ENCODE measurements around the gene OLFML1. TPM values are rescaled to one million over a fixed set of nuclear protein-coding genes. Genes with fewer than 3 reads are reported as not detected.
A peak's percentile ranks its signal among the peaks of the same experiment; 100 is the strongest.

OLFML1 gene
- total RNA-seq, 1 experiment from 2014 or later = not detected

DNA sequence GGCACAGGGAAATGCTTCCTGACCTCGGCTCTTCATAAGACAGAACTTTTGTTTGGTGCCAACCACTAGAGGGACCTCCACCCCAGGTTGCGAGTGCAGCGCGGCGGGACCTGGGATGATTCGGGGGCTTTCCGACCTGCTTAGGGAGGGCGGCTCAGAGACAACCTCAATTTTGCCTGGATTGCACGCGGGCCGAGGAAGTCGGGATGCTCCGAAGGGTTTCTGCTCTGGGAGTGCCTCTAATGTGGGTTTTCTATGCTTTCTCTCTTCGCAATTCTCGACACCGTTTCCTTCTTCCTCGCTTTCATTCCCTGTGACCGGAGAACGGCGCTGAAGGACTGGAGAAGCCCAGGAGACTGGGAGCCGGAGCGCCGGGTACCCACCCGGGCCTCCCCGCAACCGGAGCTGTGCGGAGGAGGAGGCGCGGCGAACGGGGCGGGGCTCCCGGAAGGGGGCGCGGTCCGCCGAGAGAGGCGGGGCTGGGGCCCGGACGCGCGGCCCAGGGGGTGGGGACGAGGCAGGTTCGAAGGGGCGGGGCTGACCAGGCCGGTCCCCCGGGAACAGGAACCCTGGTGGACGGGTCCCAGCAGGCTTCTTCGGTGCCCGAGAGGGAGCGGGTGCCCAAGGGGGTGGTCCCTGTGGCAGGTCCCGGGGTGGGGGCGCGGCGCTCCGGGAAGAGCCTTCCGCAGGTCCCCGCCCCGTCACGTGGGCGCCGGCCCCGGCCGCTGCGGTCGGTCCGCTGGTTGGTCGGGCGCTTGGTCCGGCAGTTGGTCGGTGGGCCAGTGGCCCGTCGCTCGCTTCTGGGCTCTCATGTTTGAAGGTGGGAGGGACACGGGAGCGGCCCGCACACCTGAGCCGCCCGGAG lies 28.2 kb downstream of the OLFML1 start, which contains the start of gene PPFIBP2:
Gene PPFIBP2 (plus strand): TSS at position 766 of the 865 bp plus-strand sequence. CDS start 35,477 bp downstream, outside the sequence.
- Histone ChIP-seq H3K56ac (ENCODE audit: insufficient read length, low read depth, low read length) (no peak within 1 kb of the TSS), H3K9me3 (ENCODE audit: control insufficient read depth, low read depth, low read length) (no peaks in the 10 kb centered on the region), H2BK20ac (ENCODE audit: low read depth, low read length, poor library complexity, severe bottlenecking) (no peak within 1 kb of the TSS), H2BK5ac (ENCODE audit: insufficient read length, low read length) (no peak within 1 kb of the TSS), H2AFZ (ENCODE audit: low read length) (peak within 1 kb of the TSS; percentile 49), H3K79me2 (ENCODE audit: insufficient read depth, low read length) (no peaks in the 10 kb centered on the region), H3K18ac (ENCODE audit: insufficient read length, low read depth, low read length) (peak within 1 kb of the TSS; percentile 67), H2BK12ac (ENCODE audit: insufficient read length, low read depth, low read length) (no peak within 1 kb of the TSS), H3K4ac (ENCODE audit: low read depth, low read length) (no peak within 1 kb of the TSS), H4K5ac (ENCODE audit: insufficient read length, low read depth, low read length) (no peak within 1 kb of the TSS), H3K4me2 (ENCODE audit: insufficient read depth, insufficient read length, low read length) (peak within 1 kb of the TSS; percentile 71), H3K79me1 (ENCODE audit: insufficient read depth, low read depth, low read length, poor library complexity, severe bottlenecking) (no peaks in the 10 kb centered on the region), H3K27ac (ENCODE audit: insufficient read length, low read depth, low read length) (no peak within 1 kb of the TSS), H3T11ph (ENCODE audit: low read length) (no peak within 1 kb of the TSS), H3K27me3 (ENCODE audit: insufficient read depth, low read length) (peaks cover 3% of the 10 kb centered on the region; the same call in 1 of the 2 replicates), H3K9ac (ENCODE audit: extremely low read depth, insufficient read length, low read length) (no peak within 1 kb of the TSS), H2AK5ac (ENCODE audit: insufficient read length, low read length) (no peak within 1 kb of the TSS), H3K23ac (ENCODE audit: insufficient read length, low read depth, low read length) (no peak within 1 kb of the TSS), H2BK120ac (ENCODE audit: low read depth, low read length, poor library complexity, severe bottlenecking) (no peak within 1 kb of the TSS), H4K8ac (replicated peaks; ENCODE audit: insufficient read length, low read depth, low read length) (no peak within 1 kb of the TSS), H3K23me2 (ENCODE audit: insufficient read length, low read depth, low read length, poor library complexity, severe bottlenecking) (peaks cover 14% of the 10 kb centered on the region), H3K14ac (ENCODE audit: insufficient read depth, low read length) (peak within 1 kb of the TSS; percentile 92), H2BK15ac (ENCODE audit: low read depth, low read length) (no peak within 1 kb of the TSS), H4K91ac (ENCODE audit: insufficient read length, low read depth, low read length) (no peak within 1 kb of the TSS), H4K20me1 (ENCODE audit: control insufficient read depth, insufficient read depth, insufficient read length) (no peaks in the 10 kb centered on the region), H3K4me1 (ENCODE audit: insufficient read depth, low read length) (no peaks in the 10 kb centered on the region)
- H3K9me3 Mint-ChIP-seq = no peaks in the 10 kb centered on the region
- H3K27ac Mint-ChIP-seq = peak within 1 kb of the TSS in 2 of 3 experiments; percentile 57 to 59; a peak in 1 of 7 replicates
- peaks cover 0 to 3% (median 0%) of the 10 kb centered on the region in 3 experiments; a peak in 1 of 7 replicates for H3K36me3 Mint-ChIP-seq (ENCODE audit: insufficient read depth in 1 of 3, low read depth in 3 of 3)
- H3K27me3 Mint-ChIP-seq (ENCODE audit: low read depth) = peaks cover 39% of the 10 kb centered on the region
- peak within 1 kb of the TSS; percentile 78 to 87 for H3K4me3 Mint-ChIP-seq
- WGBS (ENCODE audit: extremely low coverage, insufficient read length, low lambda C conversion rate) = no CpG with 5 or more reads among the region's 79 CpGs
- peak; percentile 91 for DNase-seq
- H3K4me1 Mint-ChIP-seq = peaks cover 26 to 29% of the 10 kb centered on the region in 2 experiments
- TF ChIP-seq, protein P1, sequence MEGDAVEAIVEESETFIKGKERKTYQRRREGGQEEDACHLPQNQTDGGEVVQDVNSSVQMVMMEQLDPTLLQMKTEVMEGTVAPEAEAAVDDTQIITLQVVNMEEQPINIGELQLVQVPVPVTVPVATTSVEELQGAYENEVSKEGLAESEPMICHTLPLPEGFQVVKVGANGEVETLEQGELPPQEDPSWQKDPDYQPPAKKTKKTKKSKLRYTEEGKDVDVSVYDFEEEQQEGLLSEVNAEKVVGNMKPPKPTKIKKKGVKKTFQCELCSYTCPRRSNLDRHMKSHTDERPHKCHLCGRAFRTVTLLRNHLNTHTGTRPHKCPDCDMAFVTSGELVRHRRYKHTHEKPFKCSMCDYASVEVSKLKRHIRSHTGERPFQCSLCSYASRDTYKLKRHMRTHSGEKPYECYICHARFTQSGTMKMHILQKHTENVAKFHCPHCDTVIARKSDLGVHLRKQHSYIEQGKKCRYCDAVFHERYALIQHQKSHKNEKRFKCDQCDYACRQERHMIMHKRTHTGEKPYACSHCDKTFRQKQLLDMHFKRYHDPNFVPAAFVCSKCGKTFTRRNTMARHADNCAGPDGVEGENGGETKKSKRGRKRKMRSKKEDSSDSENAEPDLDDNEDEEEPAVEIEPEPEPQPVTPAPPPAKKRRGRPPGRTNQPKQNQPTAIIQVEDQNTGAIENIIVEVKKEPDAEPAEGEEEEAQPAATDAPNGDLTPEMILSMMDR (conservative IDR thresholded peaks at IDR 0.05) = peak; percentile 78
